ENCODE data around the gene CUL2. TPM values are rescaled to one million over a fixed set of nuclear protein-coding genes. Genes with fewer than 3 reads are reported as not detected.

Gene CUL2
- total and polyA plus RNA-seq, 10 of the 15 experiments (the other 5 are each of a cell fraction or from before 2014, with no cell fraction given), result 11.9 to 56.5 (median 33.2) TPM

DNA sequence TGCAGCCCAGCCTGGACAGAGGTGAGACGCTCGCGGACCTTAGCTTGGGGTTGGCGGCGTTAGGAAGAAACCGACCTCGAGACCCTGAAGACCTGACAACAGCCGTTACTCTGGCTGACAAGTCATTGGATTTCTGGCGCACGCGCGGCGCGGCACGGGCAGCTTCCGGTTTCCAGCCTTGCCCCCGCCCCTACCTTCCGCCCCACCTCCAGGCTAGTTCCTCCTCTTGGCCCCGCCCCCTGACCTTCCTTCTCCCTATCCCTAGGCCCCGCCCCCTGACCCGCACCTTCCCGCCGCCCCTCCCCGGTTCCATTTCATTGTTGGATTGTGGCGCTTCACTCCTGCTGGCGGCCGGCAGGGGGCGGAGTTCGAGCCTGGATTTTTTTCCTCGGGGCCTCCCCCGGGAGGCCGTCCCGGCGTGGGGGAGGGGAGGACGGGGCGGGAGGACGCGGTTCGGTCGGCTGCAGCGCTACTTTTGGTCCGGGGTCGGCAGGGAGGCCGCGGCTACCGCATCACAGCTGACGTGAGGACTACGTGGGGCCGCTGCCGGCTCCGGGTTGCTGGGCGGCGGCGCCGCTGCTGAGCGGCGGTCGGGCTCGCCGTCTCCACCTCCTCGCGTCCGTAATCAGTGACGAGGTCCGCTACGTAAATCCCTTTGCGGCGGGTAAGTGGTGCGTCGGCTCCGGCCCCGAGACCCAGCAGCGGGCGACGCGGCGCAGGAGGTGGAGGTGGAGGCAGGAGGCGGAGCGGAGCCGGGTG, 36.6 kb upstream of the CUL2 start, which contains the start of gene CREM (continued):
- TF ChIP-seq, protein P1, sequence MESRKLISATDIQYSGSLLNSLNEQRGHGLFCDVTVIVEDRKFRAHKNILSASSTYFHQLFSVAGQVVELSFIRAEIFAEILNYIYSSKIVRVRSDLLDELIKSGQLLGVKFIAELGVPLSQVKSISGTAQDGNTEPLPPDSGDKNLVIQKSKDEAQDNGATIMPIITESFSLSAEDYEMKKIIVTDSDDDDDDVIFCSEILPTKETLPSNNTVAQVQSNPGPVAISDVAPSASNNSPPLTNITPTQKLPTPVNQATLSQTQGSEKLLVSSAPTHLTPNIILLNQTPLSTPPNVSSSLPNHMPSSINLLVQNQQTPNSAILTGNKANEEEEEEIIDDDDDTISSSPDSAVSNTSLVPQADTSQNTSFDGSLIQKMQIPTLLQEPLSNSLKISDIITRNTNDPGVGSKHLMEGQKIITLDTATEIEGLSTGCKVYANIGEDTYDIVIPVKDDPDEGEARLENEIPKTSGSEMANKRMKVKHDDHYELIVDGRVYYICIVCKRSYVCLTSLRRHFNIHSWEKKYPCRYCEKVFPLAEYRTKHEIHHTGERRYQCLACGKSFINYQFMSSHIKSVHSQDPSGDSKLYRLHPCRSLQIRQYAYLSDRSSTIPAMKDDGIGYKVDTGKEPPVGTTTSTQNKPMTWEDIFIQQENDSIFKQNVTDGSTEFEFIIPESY (IDR thresholded peaks at IDR 0.05), result no peak
- TF ChIP-seq TBL1XR1 (IDR thresholded peaks at IDR 0.05; ENCODE audit: low read depth, low read length) (0 out of 2 replicates have a peak, but pooled peaks have one; percentile 31), NR2C2 (IDR thresholded peaks at IDR 0.05; ENCODE audit: borderline replicate concordance, control insufficient read depth, insufficient read length, low read depth) (no peak), ZBED1 (IDR thresholded peaks at IDR 0.05; ENCODE audit: borderline replicate concordance) (no peak), ZNF384 (IDR thresholded peaks at IDR 0.05; ENCODE audit: borderline replicate concordance, low read depth, low read length) (peak; percentile 67), JUNB (IDR thresholded peaks at IDR 0.05) (no peak), HDAC6 (IDR thresholded peaks at IDR 0.05; ENCODE audit: unreplicated experiment) (peak; percentile 62), NRF1 (conservative IDR thresholded peaks at IDR 0.05; ENCODE audit: low read depth, low read length) (peak; percentile 79), DPF2 (IDR thresholded peaks at IDR 0.05) (no peak), BRCA1 (IDR thresholded peaks at IDR 0.05; ENCODE audit: low read depth, low read length) (no peak), SP1 (IDR thresholded peaks at IDR 0.05; ENCODE audit: low read depth, low read length) (peak; percentile 63), CREB1 (IDR thresholded peaks at IDR 0.05; ENCODE audit: low read depth) (peak; percentile 98), FOXK2 (IDR thresholded peaks at IDR 0.05) (no peak)
- TF ChIP-seq, protein P2, sequence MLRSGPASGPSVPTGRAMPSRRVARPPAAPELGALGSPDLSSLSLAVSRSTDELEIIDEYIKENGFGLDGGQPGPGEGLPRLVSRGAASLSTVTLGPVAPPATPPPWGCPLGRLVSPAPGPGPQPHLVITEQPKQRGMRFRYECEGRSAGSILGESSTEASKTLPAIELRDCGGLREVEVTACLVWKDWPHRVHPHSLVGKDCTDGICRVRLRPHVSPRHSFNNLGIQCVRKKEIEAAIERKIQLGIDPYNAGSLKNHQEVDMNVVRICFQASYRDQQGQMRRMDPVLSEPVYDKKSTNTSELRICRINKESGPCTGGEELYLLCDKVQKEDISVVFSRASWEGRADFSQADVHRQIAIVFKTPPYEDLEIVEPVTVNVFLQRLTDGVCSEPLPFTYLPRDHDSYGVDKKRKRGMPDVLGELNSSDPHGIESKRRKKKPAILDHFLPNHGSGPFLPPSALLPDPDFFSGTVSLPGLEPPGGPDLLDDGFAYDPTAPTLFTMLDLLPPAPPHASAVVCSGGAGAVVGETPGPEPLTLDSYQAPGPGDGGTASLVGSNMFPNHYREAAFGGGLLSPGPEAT (IDR thresholded peaks at IDR 0.05; ENCODE audit: low read depth), result peak; percentile 58
- TF ChIP-seq, protein P3, sequence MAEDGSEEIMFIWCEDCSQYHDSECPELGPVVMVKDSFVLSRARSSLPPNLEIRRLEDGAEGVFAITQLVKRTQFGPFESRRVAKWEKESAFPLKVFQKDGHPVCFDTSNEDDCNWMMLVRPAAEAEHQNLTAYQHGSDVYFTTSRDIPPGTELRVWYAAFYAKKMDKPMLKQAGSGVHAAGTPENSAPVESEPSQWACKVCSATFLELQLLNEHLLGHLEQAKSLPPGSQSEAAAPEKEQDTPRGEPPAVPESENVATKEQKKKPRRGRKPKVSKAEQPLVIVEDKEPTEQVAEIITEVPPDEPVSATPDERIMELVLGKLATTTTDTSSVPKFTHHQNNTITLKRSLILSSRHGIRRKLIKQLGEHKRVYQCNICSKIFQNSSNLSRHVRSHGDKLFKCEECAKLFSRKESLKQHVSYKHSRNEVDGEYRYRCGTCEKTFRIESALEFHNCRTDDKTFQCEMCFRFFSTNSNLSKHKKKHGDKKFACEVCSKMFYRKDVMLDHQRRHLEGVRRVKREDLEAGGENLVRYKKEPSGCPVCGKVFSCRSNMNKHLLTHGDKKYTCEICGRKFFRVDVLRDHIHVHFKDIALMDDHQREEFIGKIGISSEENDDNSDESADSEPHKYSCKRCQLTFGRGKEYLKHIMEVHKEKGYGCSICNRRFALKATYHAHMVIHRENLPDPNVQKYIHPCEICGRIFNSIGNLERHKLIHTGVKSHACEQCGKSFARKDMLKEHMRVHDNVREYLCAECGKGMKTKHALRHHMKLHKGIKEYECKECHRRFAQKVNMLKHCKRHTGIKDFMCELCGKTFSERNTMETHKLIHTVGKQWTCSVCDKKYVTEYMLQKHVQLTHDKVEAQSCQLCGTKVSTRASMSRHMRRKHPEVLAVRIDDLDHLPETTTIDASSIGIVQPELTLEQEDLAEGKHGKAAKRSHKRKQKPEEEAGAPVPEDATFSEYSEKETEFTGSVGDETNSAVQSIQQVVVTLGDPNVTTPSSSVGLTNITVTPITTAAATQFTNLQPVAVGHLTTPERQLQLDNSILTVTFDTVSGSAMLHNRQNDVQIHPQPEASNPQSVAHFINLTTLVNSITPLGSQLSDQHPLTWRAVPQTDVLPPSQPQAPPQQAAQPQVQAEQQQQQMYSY (CRISPR knock-in tag; IDR thresholded peaks at IDR 0.05), result no peak
- TF ChIP-seq, protein P4, sequence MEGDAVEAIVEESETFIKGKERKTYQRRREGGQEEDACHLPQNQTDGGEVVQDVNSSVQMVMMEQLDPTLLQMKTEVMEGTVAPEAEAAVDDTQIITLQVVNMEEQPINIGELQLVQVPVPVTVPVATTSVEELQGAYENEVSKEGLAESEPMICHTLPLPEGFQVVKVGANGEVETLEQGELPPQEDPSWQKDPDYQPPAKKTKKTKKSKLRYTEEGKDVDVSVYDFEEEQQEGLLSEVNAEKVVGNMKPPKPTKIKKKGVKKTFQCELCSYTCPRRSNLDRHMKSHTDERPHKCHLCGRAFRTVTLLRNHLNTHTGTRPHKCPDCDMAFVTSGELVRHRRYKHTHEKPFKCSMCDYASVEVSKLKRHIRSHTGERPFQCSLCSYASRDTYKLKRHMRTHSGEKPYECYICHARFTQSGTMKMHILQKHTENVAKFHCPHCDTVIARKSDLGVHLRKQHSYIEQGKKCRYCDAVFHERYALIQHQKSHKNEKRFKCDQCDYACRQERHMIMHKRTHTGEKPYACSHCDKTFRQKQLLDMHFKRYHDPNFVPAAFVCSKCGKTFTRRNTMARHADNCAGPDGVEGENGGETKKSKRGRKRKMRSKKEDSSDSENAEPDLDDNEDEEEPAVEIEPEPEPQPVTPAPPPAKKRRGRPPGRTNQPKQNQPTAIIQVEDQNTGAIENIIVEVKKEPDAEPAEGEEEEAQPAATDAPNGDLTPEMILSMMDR (IDR thresholded peaks at IDR 0.05 in 2 of 3, conservative IDR thresholded peaks at IDR 0.05 in 1 of 3; ENCODE audit: control insufficient read depth in 2 of 3, extremely low read depth in 1 of 3, insufficient read depth in 1 of 3, low read depth in 3 of 3, low read length in 3 of 3), result peak; percentile 60 to 84 (median 81)
- TF ChIP-seq, protein P5, sequence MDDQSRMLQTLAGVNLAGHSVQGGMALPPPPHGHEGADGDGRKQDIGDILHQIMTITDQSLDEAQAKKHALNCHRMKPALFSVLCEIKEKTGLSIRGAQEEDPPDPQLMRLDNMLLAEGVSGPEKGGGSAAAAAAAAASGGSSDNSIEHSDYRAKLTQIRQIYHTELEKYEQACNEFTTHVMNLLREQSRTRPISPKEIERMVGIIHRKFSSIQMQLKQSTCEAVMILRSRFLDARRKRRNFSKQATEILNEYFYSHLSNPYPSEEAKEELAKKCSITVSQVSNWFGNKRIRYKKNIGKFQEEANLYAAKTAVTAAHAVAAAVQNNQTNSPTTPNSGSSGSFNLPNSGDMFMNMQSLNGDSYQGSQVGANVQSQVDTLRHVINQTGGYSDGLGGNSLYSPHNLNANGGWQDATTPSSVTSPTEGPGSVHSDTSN (IDR thresholded peaks at IDR 0.05; ENCODE audit: insufficient replicate concordance, low read depth, low read length), result no peak

Data from GM12878 (cell line).